HFFc6 (cell line): ENCODE data around the gene C1orf53. TPM values are rescaled to one million over a fixed set of nuclear protein-coding genes. Genes with fewer than 3 reads are reported as not detected.

Source experiments
- DNase-seq: peaks from one replicate; pipeline ENCODE4 v3.0.0-alpha.2; 2018
- H3K27ac Mint-ChIP-seq: 2 replicates; pipeline ENCODE4 v1.8.0; 2020; ENCODE audit warnings: mild to moderate bottlenecking, mixed read lengths
- H3K27me3 Mint-ChIP-seq: 2 replicates; pipeline ENCODE4 v1.8.0; 2021; ENCODE audit warnings: mild to moderate bottlenecking, moderate library complexity, mixed read lengths; ENCODE audit not compliant: insufficient read depth
- H3K36me3 Mint-ChIP-seq: 2 replicates; pipeline ENCODE4 v1.8.0; 2021; ENCODE audit warnings: low read depth, mixed read lengths
- H3K4me1 Mint-ChIP-seq: 2 replicates; pipeline ENCODE4 v1.8.0; 2020; ENCODE audit warnings: low read depth, mixed read lengths
- H3K4me3 Mint-ChIP-seq: 2 replicates; pipeline ENCODE4 v1.8.0; 2020; ENCODE audit warnings: mild to moderate bottlenecking, moderate library complexity, mixed read lengths
- H3K9me3 Mint-ChIP-seq: 2 replicates; pipeline ENCODE4 v1.8.0; 2020; ENCODE audit warnings: mild to moderate bottlenecking, mixed read lengths
- CTCF ChIP-seq: fragments of 200-600 bp; sonication (generic); IDR thresholded peaks from 2 replicates; pipeline ENCODE4 v1.5.0; 2021; ENCODE audit warnings: antibody characterized with exemption, mild to moderate bottlenecking
- total RNA-seq, 6 experiments: library from RNA; stranded (reverse); fragmentation: NEBNext Ultra II Directional; extraction: Animal tissue kit (Norgen Biotek cat#: 25700); gene quantifications; 2 replicates in 1 of 6; 3 replicates in 5 of 6; pipeline ENCODE4 v1.2.3, GENCODE V29; 2021

C1orf53 gene
- total RNA-seq, 6 experiments from 2014 or later = 18.6 to 21.8 (median 19.9) TPM

DNA sequence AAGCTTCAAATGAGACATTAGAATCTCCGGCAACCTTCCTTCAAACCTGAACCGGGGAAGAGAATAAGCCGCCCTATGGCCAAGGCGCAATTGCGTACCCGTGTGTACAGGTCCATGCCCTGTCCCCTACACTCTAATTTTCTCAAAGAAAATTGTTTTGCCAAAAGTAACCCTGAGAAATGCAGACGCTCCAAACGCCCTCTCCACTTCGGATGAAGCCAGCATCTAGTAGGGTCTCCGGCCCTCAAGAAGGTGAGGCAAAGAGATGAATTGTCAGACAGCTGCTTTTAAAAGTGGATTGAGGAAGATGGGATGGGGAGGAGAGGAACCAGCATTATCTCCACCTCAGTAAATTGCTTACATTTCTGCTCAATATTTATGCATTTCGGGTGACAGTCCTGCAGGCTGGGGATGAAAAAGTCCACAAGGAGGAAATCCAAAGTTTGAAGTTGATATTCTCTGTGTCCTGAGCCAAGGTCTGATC is 14.1 kb downstream of the C1orf53 start:
- Mint-ChIP-seq H3K27me3 (peaks cover 13% of the 10 kb centered on the region), H3K4me1 (peaks cover 62% of the 10 kb centered on the region), H3K9me3 (no peaks in the 10 kb centered on the region), H3K36me3 (peaks cover 44% of the 10 kb centered on the region), H3K4me3 (peak overlapping the region; percentile 98), H3K27ac (peak overlapping the region; percentile 89)
- no peak for TF ChIP-seq CTCF
- DNase-seq = no peak

DNA sequence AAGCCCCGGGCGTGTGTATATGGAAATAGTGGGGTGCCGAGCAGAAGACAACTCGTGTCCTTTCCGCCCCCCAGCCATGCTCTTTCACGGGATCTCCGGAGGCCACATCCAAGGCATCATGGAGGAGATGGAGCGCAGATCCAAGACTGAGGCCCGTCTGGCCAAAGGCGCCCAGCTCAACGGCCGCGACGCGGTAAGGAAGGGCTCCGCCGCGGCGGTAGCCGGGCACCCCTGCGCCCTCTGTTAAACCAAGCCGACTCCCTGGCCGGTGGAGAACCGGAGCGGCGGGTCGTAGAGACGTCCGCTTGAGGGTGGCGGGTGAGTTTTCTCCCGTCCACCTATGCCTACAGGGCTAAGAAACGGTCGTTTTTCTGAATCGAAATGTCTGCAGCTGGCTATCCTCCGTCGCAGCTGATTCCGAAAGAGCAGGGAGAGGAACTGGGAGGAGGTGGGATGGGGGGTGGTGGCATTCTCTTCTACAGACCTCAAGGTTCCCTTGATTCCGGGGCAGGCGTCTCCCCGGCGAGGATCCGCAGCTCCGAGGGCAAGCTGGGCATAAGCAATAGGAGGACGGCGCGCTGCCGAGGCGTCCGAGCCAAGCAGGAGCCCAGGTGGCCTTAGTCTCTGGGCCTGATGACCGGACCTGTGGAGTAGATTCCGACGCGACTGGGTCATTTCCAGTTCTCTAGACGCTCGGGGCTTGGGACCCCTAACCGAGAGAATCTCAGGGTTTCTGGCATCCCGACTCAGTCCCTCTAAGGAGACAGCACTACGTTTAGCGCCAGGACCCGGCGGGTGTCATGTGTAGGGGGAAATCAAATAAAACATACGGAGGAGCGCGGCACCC is 15.6 kb downstream of the C1orf53 start:
- peak overlapping the region; percentile 98 for H3K4me3 Mint-ChIP-seq
- H3K27me3 Mint-ChIP-seq = peaks cover 5% of the 10 kb centered on the region
- no peak for TF ChIP-seq CTCF
- H3K36me3 Mint-ChIP-seq = peaks cover 58% of the 10 kb centered on the region
- H3K4me1 Mint-ChIP-seq = peaks cover 62% of the 10 kb centered on the region
- no peaks in the 10 kb centered on the region for H3K9me3 Mint-ChIP-seq
- DNase-seq = no peak
- peak overlapping the region; percentile 89 for H3K27ac Mint-ChIP-seq

DNA sequence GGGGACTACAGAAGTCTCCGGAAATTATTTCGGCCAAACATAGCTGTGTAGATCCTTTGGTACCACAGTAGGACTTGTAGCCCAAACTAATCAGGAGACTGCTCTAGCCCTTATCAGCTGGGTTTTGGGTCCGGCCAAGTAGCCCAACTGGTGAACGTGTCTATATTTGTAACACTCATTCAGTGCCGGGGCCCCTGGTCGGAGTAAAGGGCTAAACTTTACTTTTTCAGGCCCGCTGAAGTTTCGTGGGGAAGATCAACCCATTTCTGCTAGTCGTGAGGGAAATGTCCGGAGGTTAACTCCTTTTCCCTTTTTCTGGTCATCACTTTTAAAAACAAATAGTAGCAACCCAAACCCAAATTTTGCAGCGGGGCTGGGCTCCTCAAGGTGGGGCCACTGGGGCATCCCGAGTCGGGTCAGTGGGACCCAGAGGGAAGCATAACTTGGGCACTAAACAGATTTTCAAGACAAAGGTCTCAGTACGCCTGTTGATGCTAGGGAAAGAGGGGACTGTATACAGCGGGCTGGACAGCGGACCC is 16.4 kb downstream of the C1orf53 start:
- DNase-seq = no peak
- H3K36me3 Mint-ChIP-seq = peaks cover 62% of the 10 kb centered on the region
- no peak for TF ChIP-seq CTCF
- H3K27me3 Mint-ChIP-seq = peaks cover 5% of the 10 kb centered on the region
- H3K27ac Mint-ChIP-seq = peak overlapping the region; percentile 89
- H3K4me1 Mint-ChIP-seq = peaks cover 62% of the 10 kb centered on the region
- peak overlapping the region; percentile 98 for H3K4me3 Mint-ChIP-seq
- H3K9me3 Mint-ChIP-seq = no peaks in the 10 kb centered on the region

GRCh38 chr1:197919346-197920066 is 17.1 kb downstream of the C1orf53 start:
- H3K27me3 Mint-ChIP-seq = peaks cover 5% of the 10 kb centered on the region
- H3K36me3 Mint-ChIP-seq = peaks cover 64% of the 10 kb centered on the region
- peak overlapping the region; percentile 98 for H3K4me3 Mint-ChIP-seq
- DNase-seq = no peak
- peaks cover 62% of the 10 kb centered on the region for H3K4me1 Mint-ChIP-seq
- H3K27ac Mint-ChIP-seq = peak overlapping the region; percentile 89
- TF ChIP-seq CTCF = no peak
- no peaks in the 10 kb centered on the region for H3K9me3 Mint-ChIP-seq

DNA sequence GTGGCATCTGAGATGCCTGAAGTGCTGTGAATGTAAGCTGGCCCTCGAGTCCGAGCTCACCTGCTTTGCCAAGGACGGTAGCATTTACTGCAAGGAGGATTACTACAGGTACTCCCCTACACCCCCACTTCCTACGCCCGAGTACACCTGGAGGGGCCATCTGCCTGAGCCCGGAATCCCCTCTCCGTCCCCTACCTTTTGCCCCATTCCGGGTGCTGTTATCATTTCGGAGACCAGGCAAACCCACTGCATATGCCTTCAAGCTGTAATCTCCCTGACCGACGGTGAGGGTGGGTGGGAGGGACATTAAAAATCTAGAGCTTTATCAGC is 17.6 kb downstream of the C1orf53 start:
- H3K4me1 Mint-ChIP-seq = peaks cover 62% of the 10 kb centered on the region
- peaks cover 67% of the 10 kb centered on the region for H3K36me3 Mint-ChIP-seq
- H3K27me3 Mint-ChIP-seq = peaks cover 5% of the 10 kb centered on the region
- no peak for DNase-seq
- no peak for TF ChIP-seq CTCF
- no peaks in the 10 kb centered on the region for H3K9me3 Mint-ChIP-seq
- peak overlapping the region; percentile 98 for H3K4me3 Mint-ChIP-seq
- H3K27ac Mint-ChIP-seq = peak overlapping the region; percentile 89
